OCI-LY1 (cell line): Measurements from ENCODE around the gene RRAGB.
"Not testable (repeated sequence)": the region's sequence is repeated elsewhere in the genome, so short reads cannot be mapped to it uniquely, and the experiment has no call there.

Source experiments
- H2AFZ ChIP-seq: fragments of 200-600 bp; sonication (generic), shearing (Covaris generic); 2 replicates; pipeline ENCODE4 v1.6.0; 2014; ENCODE audit warnings: antibody characterized with exemption, mild to moderate bottlenecking, low read length
- H3F3A ChIP-seq: fragments of 200-600 bp; sonication (generic), shearing (Covaris generic); 2 replicates; pipeline ENCODE4 v1.6.0; 2014; ENCODE audit warnings: mild to moderate bottlenecking, antibody characterized with exemption, low read length, moderate library complexity; ENCODE audit not compliant: insufficient read depth
- H3K27ac ChIP-seq: fragments of 200-600 bp; sonication (generic); 2 replicates; pipeline ENCODE4 v1.5.1; 2014; ENCODE audit warnings: low read length, mixed run types, mild to moderate bottlenecking, low read depth; ENCODE audit not compliant: poor library complexity, severe bottlenecking
- H3K27me3 ChIP-seq: fragments of 200-600 bp; sonication (generic); 2 replicates; pipeline ENCODE4 v1.6.0; 2014; ENCODE audit warnings: antibody characterized with exemption, mild to moderate bottlenecking, low read length, moderate library complexity; ENCODE audit not compliant: insufficient read depth
- H3K36me3 ChIP-seq: fragments of 200-600 bp; sonication (generic); 2 replicates; pipeline ENCODE4 v1.6.1; 2014; ENCODE audit warnings: mild to moderate bottlenecking, antibody characterized with exemption, low read length, moderate library complexity, mixed read lengths; ENCODE audit not compliant: insufficient read depth
- H3K4me1 ChIP-seq: fragments of 200-600 bp; sonication (generic); 2 replicates; pipeline ENCODE4 v1.5.1; 2014; ENCODE audit warnings: mild to moderate bottlenecking, low read length, moderate library complexity; ENCODE audit not compliant: insufficient read depth, severe bottlenecking
- H3K4me2 ChIP-seq: fragments of 200-600 bp; sonication (generic), shearing (Covaris generic); 2 replicates; pipeline ENCODE4 v1.6.1; 2014; ENCODE audit warnings: low read length
- H3K4me3 ChIP-seq: fragments of 200-600 bp; sonication (generic); 2 replicates; pipeline ENCODE4 v1.5.1; 2014; ENCODE audit warnings: low read length, low read depth, mild to moderate bottlenecking, mixed read lengths; ENCODE audit not compliant: poor library complexity, severe bottlenecking
- H3K79me2 ChIP-seq: fragments of 200-600 bp; shearing (Covaris generic); 2 replicates; pipeline ENCODE4 v1.6.1; 2016; ENCODE audit warnings: mixed run types, low read length, mixed read lengths; ENCODE audit not compliant: insufficient read depth
- H3K9ac ChIP-seq: fragments of 200-600 bp; sonication (generic), shearing (Covaris generic); 2 replicates; pipeline ENCODE4 v1.6.1; 2014; ENCODE audit warnings: mild to moderate bottlenecking, low read length, mixed read lengths
- H3K9me2 ChIP-seq: fragments of 200-600 bp; sonication (generic), shearing (Covaris generic); 2 replicates; pipeline ENCODE4 v1.6.1; 2014; ENCODE audit warnings: low read depth, mild to moderate bottlenecking, low read length, mixed read lengths
- H3K9me3 ChIP-seq: fragments of 200-600 bp; shearing (Covaris generic); 2 replicates; pipeline ENCODE4 v1.6.1; 2014; ENCODE audit warnings: low read length, mixed read lengths
- H4K20me1 ChIP-seq: fragments of 200-600 bp; sonication (generic), shearing (Covaris generic); 2 replicates; pipeline ENCODE4 v1.6.0; 2016; ENCODE audit warnings: mild to moderate bottlenecking, low read length; ENCODE audit not compliant: insufficient read depth
- EZH2 ChIP-seq: fragments of 200-600 bp; sonication (generic), shearing (Covaris generic); IDR thresholded peaks from 2 replicates; pipeline ENCODE4 v1.8.0; 2017; ENCODE audit warnings: borderline replicate concordance, mixed run types, mild to moderate bottlenecking, antibody characterized with exemption, low read length, moderate library complexity, mixed read lengths
- TF ChIP-seq, protein P1 (sequence below): fragments of 200-600 bp; sonication (generic), shearing (Covaris generic); IDR thresholded peaks from 2 replicates; pipeline ENCODE4 v1.5.1; 2017; ENCODE audit warnings: mild to moderate bottlenecking, antibody characterized with exemption, low read length, moderate library complexity, mixed read lengths

RRAGB gene

GRCh38 chrX:55731826-55732225, 14.3 kb downstream of the RRAGB start:
- peaks cover 47% of the 10 kb centered on the region for H3K36me3 ChIP-seq
- no peaks in the 10 kb centered on the region for H3K4me1 ChIP-seq
- H2AFZ ChIP-seq: no peak overlapping the region
- no peak overlapping the region for H3K4me3 ChIP-seq
- H3K4me2 ChIP-seq: no peak overlapping the region
- H3K9me2 ChIP-seq: no peaks in the 10 kb centered on the region
- H3F3A ChIP-seq: no peaks in the 10 kb centered on the region
- no peak overlapping the region for H3K27ac ChIP-seq
- H3K27me3 ChIP-seq: no peaks in the 10 kb centered on the region
- H3K9me3 ChIP-seq: no peaks in the 10 kb centered on the region
- no peak overlapping the region for H3K9ac ChIP-seq
- no peaks in the 10 kb centered on the region for H3K79me2 ChIP-seq
- H4K20me1 ChIP-seq: no peaks in the 10 kb centered on the region
- TF ChIP-seq, protein P1, sequence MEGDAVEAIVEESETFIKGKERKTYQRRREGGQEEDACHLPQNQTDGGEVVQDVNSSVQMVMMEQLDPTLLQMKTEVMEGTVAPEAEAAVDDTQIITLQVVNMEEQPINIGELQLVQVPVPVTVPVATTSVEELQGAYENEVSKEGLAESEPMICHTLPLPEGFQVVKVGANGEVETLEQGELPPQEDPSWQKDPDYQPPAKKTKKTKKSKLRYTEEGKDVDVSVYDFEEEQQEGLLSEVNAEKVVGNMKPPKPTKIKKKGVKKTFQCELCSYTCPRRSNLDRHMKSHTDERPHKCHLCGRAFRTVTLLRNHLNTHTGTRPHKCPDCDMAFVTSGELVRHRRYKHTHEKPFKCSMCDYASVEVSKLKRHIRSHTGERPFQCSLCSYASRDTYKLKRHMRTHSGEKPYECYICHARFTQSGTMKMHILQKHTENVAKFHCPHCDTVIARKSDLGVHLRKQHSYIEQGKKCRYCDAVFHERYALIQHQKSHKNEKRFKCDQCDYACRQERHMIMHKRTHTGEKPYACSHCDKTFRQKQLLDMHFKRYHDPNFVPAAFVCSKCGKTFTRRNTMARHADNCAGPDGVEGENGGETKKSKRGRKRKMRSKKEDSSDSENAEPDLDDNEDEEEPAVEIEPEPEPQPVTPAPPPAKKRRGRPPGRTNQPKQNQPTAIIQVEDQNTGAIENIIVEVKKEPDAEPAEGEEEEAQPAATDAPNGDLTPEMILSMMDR: no peak
- no peak for TF ChIP-seq EZH2

GRCh38 chrX:55738969-55739368, 21.4 kb downstream of the RRAGB start:
- Histone ChIP-seq H3K4me3 (no peak overlapping the region), H3K36me3 (peaks cover 23% of the 10 kb centered on the region), H3K4me2 (no peak overlapping the region), H3K27me3 (no peaks in the 10 kb centered on the region), H3K9me2 (no peaks in the 10 kb centered on the region), H3K79me2 (no peaks in the 10 kb centered on the region), H3F3A (no peaks in the 10 kb centered on the region), H3K9me3 (no peaks in the 10 kb centered on the region), H4K20me1 (no peaks in the 10 kb centered on the region), H3K9ac (no peak overlapping the region), H2AFZ (no peak overlapping the region), H3K27ac (no peak overlapping the region), H3K4me1 (no peaks in the 10 kb centered on the region)
- TF ChIP-seq, protein P1: no peak
- TF ChIP-seq EZH2: no peak

DNA sequence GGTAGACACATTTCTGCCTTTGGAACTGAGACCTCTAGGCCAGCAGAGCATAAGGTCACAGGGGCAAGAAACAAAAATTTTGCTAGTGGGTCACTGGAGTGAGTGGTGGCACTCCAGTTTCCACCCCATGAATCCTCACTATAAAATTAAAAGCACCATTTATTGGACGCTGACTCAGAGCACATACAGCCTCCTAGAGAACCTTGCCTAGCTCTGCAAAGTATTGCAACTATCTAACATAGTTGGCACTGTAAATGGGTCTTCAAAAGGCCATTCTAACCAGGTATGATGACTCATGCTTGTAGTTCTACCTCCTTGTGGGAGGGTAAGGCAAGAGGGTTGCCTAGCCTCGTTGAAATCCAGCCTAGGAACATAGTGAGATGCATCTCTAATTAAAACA, 25.1 kb downstream of the RRAGB start:
- Histone ChIP-seq H3K27me3 (no peaks in the 10 kb centered on the region), H3K36me3 (peaks cover 14% of the 10 kb centered on the region; the same call in 1 of the 2 replicates), H3K4me3 (no peak overlapping the region), H2AFZ (no peak overlapping the region), H3K9ac (no peak overlapping the region), H3K9me3 (no peaks in the 10 kb centered on the region), H3K9me2 (no peaks in the 10 kb centered on the region), H3K27ac (no peak overlapping the region), H3K4me1 (no peaks in the 10 kb centered on the region), H4K20me1 (no peaks in the 10 kb centered on the region), H3F3A (no peaks in the 10 kb centered on the region), H3K79me2 (no peaks in the 10 kb centered on the region), H3K4me2 (no peak overlapping the region)
- TF ChIP-seq, protein P1: no peak
- TF ChIP-seq EZH2: no peak

DNA sequence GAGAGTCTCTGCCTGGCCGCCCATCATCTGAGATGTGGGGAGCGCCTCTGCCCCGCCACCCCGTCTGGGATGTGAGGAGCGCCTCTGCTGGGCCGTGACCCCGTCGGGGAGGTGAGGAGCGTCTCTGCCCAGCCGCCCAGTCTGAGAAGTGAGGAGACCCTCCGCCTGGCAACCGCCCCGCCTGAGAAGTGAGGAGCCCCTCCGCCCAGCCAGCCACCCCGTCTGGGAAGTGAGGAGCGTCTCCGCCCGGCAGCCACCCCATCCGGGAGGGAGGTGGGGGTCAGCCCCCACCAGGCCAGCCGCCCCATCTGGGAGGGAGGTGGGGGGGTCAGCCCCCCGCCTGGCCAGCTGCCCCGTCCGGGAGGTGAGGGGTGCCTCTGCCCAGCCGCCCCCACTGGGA, 30.9 kb downstream of the RRAGB start:
- H3K4me2 ChIP-seq, H3K27me3 ChIP-seq, H3K9me3 ChIP-seq, H2AFZ ChIP-seq, H3K4me3 ChIP-seq, H3K27ac ChIP-seq, H3K4me1 ChIP-seq, H3K9me2 ChIP-seq, H3K36me3 ChIP-seq, H3K9ac ChIP-seq, H3F3A ChIP-seq, H4K20me1 ChIP-seq, H3K79me2 ChIP-seq: not testable (repeated sequence)
